ENCODE measurements around the gene C1orf159.

DNA sequence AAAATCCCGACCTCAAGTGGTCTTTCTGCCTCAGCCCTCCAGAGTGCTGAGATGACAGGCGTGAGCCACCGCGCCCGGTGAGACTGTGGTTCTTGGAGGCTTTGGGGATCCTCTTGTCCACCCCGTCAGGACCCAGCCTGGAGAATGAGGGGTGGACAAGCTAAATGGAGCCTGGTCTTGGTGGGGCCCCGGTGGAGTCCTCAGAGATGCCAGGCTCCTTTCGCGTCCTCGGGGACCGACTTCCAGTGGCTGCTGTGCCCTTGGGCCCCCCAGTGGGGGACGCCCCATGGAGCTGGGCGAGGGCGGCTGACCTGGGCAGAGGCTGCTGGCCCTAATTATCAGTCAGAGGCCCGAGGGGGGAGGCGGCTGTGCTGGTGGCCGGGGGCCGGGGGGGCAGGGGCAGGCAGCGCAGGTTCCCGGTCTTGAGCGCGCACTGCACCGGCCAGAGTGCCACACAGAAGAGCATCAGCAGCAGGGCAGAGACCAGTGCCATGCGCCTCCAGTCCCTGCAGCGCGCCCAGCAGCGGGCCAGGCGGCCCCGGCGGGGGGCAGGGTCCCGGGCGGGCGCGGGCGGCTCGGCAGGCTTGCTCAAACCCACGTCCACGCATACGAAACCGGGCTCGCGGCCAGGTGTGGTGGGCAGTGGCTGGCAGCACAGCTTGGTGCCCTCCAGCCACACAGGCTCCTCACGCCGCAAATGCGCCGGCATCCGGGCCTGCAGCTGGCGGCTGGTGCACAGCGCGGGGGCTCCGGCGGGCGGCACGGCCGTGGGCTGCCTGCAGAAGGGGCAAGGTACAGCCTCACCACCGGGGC lies 44.2 kb downstream of the C1orf159 start:
- TF ChIP-seq POLR2AphosphoS5 (IDR thresholded peaks at IDR 0.05; ENCODE audit: insufficient read depth in 1 of 2, low read depth in 1 of 2) = no peak
- TF ChIP-seq, protein P1, sequence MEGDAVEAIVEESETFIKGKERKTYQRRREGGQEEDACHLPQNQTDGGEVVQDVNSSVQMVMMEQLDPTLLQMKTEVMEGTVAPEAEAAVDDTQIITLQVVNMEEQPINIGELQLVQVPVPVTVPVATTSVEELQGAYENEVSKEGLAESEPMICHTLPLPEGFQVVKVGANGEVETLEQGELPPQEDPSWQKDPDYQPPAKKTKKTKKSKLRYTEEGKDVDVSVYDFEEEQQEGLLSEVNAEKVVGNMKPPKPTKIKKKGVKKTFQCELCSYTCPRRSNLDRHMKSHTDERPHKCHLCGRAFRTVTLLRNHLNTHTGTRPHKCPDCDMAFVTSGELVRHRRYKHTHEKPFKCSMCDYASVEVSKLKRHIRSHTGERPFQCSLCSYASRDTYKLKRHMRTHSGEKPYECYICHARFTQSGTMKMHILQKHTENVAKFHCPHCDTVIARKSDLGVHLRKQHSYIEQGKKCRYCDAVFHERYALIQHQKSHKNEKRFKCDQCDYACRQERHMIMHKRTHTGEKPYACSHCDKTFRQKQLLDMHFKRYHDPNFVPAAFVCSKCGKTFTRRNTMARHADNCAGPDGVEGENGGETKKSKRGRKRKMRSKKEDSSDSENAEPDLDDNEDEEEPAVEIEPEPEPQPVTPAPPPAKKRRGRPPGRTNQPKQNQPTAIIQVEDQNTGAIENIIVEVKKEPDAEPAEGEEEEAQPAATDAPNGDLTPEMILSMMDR (IDR thresholded peaks at IDR 0.05) = no peak
